HG03060 (cell line): ENCODE results near the gene MIER2.

Experiments
- ATAC-seq: cut with Tn5 transposase; IDR thresholded peaks from one replicate; pipeline ENCODE4 v1.9.1; 2021; ENCODE audit warnings: low read depth, moderate number of reproducible peaks; ENCODE audit not compliant: unreplicated experiment

Gene MIER2

DNA sequence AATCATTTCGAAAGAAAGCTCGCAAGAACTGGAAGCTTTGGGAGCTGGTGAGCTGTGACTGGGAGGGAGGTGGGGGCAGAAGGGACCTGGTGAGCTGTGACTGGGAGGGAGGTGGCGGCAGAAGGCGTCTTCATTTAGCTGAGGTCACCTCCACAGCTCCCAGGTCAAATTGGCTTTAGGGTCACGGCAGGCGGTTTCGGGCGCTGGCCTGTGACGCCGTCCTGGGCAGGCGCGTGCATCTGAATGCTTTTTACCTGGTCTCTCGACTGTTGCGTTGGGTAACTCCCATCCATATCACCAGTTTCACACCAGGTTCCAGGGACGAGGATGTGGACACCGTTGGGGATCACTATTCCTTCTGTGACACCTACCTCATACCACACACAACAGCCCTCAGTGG lies 35.2 kb upstream of the MIER2 start:
- ATAC-seq = no peak

DNA sequence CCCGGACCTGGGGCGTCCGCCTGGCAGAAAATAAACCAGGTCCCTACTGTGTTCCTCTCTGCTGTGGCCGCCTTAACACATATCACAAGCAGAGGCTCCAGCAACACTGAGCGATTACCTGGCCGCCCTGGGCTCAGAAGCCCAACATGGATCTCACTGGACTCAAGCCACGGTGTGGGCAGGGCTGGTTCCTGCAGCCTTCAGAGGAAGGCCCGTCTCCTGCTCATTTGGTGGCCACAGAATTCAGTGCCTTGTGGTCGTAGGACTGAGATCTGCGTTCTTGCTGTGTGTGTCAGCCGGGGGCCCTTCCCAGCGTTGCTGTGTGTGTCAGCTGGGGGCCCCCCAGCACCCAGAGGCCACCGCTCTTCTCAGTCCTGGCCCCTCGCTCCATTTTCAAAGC lies 34.1 kb upstream of the MIER2 start:
- no peak for ATAC-seq

DNA sequence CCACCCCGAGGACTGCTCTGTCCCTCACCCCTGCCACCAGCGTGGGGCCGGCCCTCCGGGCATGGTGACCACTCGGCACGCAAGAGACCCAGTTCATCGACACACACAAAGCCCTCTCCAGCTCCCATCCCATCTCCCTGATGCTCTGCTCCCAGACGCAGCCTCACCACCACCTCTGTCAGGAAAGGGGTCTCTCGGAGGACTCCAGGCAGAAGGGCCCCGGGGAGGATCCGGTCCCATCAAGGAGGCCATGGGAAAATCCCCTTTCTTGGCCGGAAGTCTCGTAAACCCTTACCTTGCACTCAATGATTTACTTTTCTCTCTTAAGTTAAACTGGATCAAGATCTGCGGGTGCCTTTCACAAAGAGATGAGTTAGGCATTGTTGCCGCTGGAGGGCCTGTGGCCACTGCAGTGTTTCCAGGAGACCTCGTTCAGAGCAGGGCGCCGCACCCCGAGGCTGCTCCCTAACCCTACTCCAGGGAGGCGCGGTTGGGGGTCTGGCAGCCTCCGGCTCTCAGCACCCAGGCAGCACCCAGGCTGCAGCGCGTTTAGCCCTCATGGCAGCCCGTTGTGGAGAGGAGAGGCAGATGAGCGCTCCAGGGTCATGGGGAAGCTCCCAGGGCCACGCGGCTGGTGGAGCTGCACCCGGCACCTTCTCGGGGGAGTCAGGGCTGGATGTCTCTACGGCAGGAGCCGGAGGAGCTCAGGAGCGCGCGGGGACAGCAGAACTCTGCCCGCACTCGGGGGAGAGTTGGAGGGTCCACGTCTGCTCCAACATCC lies 33.4 kb upstream of the MIER2 start:
- no peak for ATAC-seq

DNA sequence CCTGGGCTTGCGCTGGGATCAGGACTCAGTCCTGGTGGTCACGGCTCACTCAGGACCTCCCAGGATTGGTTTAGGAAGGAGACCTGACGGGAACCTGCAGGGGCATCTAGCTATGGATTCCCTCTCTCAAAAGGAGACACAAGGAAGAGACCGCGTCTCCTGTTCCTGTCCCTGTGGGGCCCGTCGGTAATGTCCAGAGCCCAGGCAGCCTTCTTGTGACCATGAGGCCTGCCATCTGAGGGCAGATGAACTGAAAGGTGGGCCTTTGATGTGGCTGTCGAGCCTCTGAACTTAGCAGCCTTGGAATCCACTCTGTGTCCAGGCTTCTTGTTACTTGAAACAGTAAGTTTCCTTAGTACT lies 31.5 kb upstream of the MIER2 start:
- ATAC-seq = no peak

DNA sequence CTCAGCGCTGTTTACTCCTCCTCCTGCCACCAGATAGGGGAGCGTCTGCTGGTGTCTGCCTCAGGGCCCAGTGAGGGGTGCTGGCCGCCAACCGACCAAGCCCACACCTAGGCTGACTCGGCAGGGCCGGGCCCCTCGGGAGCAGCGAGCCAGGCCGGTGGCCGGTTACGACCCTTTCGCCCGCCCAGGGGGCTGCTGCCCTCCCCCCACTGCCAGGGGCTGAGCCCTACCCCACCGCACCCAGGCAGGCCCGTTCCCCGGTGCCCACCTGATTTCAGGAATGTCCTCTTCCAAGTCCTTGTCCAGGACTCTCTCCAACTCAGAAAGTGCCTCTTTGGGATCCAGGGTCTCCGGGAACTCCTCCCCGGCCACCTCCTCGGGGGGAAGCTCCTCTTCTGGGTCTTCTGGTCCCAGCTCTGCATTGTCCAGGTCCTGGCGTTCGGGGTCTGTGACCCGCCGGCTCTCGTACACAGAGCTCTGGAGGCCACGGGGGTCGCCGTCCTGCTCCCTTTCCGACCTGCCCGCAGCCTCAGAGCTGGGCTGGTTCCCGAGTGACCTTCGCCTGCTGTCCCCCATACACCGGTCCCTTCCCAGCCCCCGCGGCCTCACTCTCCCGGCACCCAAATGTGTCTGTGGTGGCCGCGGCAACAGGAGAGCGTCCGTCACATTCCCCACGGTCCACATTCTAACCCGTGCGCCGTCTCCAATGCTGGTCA lies 31.0 kb upstream of the MIER2 start:
- ATAC-seq = no peak

DNA sequence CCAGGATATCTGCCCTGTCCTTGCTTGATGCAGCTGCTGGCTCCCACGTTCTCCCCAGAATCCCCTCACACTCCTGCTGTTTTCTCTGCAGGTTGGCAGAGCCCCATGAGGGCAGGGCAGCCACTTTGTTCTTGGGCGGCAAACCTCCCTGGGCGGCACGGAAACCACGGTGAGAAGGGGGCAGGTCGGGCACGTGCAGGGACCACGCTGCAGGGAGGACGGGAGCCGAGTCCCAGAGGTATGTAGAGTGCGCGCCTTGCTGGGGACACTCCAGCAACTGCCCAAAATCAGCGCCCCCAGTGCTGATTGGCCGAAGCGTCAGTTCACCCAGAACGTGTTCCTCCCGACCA lies 30.3 kb upstream of the MIER2 start:
- ATAC-seq = no peak

DNA sequence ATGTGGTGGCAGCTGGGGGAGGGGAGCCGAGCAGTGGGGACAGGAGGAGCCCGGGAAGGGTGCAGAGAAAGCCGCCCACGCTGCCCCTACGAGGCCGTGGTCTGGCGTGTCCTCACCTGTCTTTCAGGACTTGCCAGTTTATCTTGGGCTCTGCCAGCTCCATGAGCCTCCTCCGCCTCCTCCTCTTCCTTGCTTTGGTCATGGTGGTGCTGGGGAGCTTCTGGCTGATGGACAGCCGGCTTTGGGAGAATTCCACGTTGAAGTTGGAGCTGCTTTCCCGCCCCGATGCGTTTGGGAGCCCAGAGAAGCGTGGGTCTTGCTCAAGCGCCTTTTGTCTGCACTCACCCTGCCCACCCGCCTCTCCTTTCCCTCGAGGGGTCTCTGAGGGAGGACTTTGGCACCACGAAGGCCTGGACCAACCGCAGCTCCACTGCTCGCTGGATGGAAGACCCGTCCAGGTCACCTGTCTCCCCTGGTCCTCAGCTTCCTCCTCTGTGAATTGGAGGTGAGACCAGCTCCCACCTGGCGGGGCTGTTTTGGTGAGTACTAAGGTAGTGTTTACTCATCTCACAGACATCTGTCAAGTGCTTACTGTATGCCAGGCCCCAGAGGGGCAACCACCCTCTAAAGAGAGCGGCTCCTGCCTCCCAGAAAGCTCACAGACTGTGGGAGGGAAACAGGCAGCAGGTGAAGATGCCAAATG lies 29.7 kb upstream of the MIER2 start:
- ATAC-seq = no peak

DNA sequence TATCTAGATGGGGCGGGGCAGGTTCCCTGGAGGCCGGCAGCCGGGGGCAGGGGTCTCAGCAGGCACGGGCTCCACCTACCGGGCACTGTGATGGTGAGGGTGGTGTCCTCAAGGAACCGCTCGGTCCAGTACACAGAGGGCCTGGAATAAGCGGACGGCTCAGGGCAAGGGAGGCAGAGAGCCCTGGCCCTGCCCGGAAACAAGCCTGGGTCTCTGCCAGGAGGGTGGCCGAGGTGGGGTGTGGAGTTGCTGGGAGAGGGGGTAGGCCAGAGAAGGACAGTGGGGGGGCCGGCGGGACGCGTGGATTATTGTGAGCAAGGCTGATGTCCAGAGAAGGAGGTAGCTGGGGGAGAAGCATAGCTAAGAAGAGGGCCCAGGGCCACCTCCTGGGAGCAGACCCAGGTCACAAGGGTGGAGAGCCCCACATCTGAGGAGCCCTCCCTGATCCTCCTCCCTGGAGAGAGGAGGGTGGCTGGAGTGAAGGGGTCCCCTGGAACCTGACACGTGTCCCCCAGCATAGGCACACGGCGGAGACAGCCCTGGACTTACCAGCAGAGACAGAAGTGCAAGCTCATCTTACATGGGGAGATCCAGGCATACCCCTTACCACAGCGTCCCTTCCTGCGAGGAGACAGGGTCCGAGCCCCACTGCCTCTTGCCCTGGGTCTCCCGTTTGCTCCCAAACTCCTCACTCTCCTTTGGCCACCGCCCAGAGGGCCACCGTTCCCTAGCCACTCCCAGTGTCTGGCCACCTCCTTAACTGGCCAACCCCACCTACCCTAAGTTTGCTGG lies 29.0 kb upstream of the MIER2 start:
- ATAC-seq = no peak

DNA sequence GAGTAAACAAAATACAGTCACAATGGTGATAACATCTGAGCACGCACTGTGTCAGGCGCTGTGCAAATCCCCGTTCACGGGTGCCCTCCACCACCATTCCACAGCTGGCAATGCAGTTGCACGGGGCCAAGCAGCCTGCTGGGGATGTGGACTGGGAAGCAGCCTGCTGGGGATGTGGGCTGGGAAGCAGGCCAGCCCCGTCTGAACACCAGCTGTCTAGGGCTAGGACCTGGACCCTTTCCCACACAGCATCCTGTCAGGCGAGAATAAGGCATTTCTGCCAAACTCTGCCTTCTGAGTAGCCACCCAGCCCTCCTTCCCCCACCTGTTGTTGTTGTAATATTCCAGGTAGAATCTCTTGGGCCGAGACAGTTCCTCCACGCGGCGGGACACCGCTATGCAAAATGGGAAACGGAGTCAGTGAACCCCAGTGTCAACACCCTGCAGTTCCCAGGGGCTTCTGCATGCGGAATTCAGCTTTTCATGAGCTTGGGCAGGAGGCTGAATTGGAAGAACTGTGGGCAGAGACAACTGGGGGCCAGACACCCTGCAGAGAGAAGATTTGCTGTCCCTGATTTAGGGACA lies 27.8 kb upstream of the MIER2 start:
- no peak for ATAC-seq

DNA sequence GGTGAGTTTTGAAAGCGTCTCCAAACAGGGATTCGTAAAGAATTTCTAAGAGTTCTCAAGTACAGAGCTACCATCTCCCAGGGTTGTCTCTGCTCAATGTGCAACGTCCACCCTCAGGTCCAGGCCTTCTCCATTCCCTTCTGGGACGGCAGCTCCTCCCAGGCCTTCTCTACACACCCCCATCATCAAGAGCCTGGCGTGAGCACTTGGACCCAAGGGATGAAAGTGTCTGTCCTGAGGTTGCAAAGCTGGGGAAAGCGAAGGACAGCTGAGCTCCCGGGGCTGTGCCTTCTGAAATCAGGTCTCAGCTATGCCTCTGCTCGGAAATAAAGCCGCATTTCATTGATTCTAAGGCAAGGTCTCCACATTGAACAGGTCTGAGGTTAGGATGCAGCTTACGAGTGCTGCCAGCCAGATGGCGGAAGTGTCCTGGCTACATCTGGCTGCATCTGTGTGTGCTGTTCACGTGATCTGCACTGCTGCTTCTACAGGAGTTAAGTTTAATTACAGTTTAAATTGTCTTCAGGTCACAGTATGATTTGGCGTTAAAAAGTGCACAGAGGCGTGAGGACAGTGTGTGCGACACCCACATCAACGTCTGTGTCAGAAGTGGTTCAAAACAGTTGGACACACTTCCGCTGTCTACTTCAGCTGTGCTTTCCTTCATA lies 27.0 kb upstream of the MIER2 start:
- ATAC-seq = no peak

DNA sequence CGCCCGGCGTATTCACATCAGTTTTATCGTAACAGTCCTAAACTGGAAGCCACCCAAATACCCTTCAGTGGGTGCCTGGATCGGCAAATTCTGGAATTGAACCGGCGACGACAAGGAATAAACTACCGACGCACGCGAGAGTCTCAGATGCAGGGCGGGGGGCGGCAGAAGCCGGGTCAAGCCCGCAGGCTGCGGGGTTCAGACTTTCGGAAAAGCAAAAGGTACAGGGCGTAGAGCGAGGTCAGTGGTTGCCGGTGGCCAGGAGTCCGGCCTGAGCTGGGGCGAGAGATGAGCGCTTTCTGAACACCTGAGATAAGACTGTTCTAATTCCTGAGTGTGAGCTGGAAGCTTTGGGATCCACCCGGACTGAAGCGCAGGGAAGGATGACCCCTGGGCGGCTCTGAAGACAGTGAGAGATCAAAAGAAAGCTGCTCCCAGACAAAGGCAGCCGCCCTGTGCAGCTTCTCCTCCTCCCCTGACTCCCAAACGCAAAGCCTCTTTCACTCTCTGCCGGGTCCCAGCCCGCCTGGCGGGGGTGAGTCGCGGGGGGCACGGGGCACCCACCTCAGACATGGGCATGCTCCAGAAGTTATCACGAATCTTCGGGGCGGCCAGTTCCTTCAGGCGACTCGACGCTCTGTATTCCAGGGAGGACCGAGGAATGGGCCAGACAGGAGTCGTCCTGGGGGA lies 26.2 kb upstream of the MIER2 start:
- no peak for ATAC-seq

DNA sequence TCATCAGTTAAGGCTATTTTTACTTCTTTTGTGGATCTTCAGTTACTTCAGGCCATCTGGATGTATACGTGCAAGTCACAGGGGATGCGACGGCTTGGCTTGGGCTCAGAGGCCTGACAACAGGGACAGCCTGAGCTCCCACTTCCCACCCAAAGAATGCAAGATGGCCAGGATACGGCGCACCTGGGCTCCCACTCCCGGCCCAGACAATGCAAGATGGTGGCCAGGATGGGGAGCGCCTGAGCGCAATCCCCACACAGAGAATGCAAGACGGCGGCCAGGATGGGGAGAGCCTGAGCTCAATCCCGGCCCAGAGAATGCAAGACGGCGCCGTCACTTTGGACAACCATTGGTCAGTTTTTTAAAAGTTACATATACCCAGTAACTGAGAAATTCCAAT lies 25.3 kb upstream of the MIER2 start:
- no peak for ATAC-seq

DNA sequence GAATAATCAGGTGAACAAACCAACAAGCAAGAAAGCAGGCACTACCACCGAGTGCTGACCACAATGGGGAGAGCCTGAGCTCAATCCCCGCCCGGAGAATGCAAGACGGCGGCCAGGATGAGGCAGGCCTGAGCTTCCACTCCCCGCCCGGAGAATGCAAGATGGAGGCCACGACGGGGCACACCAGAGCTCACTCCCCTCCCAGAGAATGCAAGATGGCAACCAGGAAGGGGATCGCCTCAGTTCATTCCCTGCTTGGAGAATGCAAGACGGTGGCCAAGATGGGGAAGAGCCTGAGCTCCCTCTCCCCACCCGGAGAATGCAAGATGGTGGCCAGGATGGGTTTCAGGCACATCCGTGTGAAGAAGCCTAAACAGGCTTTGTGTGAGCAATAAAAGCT lies 24.7 kb upstream of the MIER2 start:
- ATAC-seq = no peak

DNA sequence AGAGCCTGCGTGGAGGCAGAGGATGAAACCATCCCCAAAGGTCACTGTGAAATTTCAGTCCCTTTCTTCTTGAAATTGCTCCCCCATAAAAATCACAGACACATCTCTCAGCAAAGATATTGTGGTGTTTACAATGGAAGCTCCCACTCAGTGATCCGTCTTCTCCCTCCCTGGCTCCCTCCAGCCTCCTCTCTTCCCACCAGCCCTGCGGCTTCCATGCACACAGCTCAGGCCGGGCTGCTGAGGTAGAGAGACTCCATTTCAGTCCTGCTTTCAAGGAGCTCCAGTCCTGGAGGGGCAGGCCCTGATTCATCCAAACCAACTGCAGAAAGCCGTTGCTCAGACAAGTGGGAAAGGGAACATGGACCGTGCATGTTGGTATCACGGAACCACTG lies 24.0 kb upstream of the MIER2 start:
- ATAC-seq = no peak

DNA sequence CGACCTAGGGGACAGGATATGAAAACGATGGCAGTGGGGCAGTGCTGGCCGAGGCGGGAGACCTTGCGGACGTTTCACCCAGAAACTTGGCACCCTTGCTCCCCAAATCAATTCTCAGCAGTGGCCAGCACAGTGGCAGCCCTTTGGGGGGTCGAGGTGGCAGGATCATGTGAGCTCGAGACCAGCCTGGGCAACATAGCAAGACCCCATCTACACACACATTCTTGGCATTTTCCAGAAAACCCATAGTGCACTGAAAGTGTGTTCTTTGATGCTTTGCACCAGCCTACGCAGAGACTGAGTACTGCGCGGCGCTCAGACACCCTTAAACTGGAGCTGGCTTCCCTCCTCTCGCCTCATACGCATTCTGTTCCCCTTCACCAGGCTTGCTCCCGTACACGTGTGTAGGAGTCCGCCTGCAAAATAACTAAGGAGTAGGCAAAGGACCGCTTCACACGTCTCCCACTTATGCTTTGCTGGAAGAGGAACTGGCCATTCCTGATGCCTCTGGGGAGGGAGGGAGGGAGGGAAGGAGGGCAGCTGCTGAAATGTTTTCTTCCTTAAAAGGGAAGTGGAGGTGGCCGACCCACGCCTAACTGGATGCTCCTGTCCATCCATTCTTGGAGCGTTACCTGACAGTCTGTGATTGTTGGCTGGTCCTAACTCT lies 23.5 kb upstream of the MIER2 start:
- no peak for ATAC-seq

DNA sequence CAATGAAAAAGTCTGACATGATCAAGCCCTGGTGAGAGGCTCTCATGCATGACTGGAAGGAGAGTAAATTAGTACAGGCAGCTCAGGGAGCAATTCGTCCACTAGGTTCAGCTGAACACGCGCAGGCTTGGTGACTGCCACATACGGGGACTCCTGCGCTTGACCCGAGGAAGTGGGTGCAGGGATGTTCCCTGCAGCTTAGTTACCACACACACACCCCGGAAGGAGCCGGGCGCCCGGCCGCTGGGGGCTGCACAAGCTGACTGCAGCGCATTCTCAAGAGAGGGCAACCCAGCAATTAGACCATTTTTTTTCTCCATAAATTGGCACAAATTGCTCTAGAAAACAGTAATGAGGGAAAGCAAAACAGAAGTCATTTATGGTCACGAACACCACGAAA lies 23.0 kb upstream of the MIER2 start:
- ATAC-seq = no peak

DNA sequence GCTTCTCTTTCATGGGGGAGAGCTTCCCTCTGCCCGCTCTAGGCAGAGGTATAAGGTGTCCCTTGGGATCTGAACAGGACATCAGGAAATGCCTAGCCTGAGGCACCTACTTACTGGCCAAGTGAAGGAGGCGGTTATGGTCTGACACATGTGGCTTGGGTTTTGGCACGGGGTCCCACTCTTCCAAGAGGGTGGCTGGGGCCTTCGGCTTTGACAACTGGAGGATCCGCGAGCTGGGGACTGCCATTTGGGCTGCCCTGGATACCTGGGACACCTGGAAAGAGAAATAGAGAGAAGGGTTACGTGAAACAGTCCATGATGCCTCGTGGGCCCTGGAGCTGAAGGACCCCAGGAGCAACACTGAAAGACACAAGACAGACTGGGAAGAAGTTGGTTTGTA lies 22.4 kb upstream of the MIER2 start:
- ATAC-seq = no peak

DNA sequence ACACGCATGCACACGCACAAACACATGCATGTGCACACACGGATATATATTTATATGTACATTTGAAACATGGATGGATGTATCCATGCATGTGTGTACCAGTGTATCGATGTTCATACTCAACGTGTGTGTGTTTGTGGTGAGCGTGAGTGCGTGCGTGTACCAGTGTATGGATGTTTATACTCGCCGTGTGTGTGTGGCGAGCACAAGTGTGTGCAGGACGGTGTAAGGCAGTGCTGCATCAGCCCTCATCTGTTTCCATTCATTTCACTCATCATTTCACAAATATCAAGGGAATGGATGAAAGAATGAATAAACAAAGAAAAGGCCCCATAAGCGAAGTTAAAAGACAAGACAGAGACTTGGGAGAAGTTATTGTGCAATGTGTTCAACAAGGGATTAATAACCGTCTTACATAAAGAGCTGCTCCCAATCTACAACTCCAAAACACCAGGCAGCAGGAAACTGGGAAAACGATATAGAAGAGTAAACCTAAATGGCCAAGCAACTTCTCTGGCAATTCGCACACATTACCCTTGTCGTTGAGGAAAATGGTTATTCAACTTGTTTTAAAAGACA lies 21.7 kb upstream of the MIER2 start:
- ATAC-seq = no peak
